Activated T-helper 2 cell treated with anti-CD3 and anti-CD28 coated beads, Interferon-gamma antibody, Interleukin-2, Interleukin-4, amounts not matched to agents 10 μg/mL and 5 μg/mL and 100 μg/mL, durations not matched to agents 14 hours and 24 hours and 36 hours (primary cell): ENCODE results near the gene AKR1D1. TPM values are rescaled to one million over a fixed set of nuclear protein-coding genes. Genes with fewer than 3 reads are reported as not detected.

Experiments used
- DNase-seq: peaks from one replicate; pipeline ENCODE4 v3.0.0; 2021; ENCODE audit warnings: low spot score
- H3K27ac Mint-ChIP-seq: one replicate; pipeline ENCODE4 v1.8.0; 2021; ENCODE audit warnings: mixed read lengths
- H3K27me3 Mint-ChIP-seq: one replicate; pipeline ENCODE4 v1.8.0; 2021; ENCODE audit warnings: low read depth, mixed read lengths
- H3K36me3 Mint-ChIP-seq: one replicate; pipeline ENCODE4 v1.8.0; 2021; ENCODE audit warnings: low read depth, mixed read lengths
- H3K4me1 Mint-ChIP-seq: one replicate; pipeline ENCODE4 v1.8.0; 2021; ENCODE audit warnings: low read depth, mixed read lengths
- H3K4me3 Mint-ChIP-seq: one replicate; pipeline ENCODE4 v1.8.0; 2021; ENCODE audit warnings: low read depth, mild to moderate bottlenecking, moderate library complexity, mixed read lengths
- H3K9me3 Mint-ChIP-seq: one replicate; pipeline ENCODE4 v1.8.0; 2021; ENCODE audit warnings: mixed read lengths
- intact Hi-C: fragments of 100-400 bp; cut with micrococcal nuclease; formaldehyde crosslinking; loops from one replicate; pipeline ENCODE4 v1.15.1; 2023
- total RNA-seq: library from RNA; stranded (reverse); gene quantifications from 2 replicates; pipeline ENCODE4 v1.2.3, GENCODE V29; 2022

The AKR1D1 gene
- total RNA-seq, 1 donor from 2014 or later, result not detected

DNA sequence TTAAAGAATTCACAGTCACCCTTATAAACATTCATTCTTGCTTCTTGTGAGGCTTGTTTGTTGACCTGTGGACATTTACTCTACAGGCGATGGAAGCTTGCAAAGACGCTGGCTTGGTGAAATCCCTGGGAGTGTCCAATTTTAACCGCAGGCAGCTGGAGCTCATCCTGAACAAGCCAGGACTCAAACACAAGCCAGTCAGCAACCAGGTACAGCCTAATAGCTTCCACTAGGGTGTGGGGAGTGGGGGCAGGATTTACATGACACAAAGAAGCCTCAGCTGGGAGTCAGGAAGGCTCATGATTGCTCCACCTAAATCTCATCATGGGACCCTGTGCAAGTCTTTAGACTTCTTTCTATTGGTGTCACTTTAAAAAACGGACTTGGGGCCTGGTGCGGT, 29.0 kb downstream of the AKR1D1 start:
- no peak overlapping the region for H3K27ac Mint-ChIP-seq
- no peak overlapping the region for H3K4me3 Mint-ChIP-seq
- H3K27me3 Mint-ChIP-seq, result peaks cover 2% of the 10 kb centered on the region
- no peaks in the 10 kb centered on the region for H3K36me3 Mint-ChIP-seq
- no peaks in the 10 kb centered on the region for H3K9me3 Mint-ChIP-seq
- intact Hi-C loops, result no loop called here
- DNase-seq, result no peak
- no peaks in the 10 kb centered on the region for H3K4me1 Mint-ChIP-seq

DNA sequence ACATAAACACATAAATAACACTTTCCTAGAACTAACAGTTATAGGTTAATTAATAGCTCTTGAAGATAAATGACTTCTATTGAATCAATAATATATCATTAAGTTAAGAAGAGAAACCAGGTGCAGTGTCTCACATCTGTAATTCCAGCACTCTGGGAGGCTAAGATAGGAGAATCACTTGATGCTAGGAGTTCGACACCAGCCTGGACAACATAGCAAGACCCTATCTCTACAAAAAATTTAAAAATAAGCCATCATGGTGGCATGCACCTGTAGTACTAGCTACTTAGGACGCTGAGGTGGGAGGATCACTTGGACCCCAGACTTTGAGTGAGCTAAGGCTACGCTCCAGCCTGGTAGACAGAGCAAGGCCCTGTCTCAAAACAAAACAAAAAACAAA, 38.8 kb downstream of the AKR1D1 start:
- H3K36me3 Mint-ChIP-seq, result no peaks in the 10 kb centered on the region
- H3K4me1 Mint-ChIP-seq, result no peaks in the 10 kb centered on the region
- intact Hi-C loops, result no loop called here

DNA sequence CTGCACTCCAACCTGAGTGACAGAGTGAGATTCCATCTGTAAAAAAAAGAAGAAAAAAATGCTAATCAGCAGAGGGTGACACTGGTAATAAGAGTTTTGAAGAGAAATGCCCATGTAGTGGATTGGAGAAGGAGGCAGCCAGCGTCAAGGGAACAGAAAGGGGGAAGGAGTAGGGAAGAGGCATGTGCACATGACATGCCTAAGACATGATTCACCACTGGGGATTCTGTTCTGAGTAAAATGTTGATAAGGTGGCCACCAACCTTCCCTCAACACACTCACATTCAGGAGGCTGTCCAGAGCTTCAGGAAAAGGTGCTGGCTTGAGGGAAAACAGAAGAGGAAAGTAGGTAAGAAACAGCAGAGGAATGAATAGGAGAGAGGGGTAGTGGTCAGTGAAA, 39.9 kb downstream of the AKR1D1 start:
- Mint-ChIP-seq H3K27ac (no peak overlapping the region), H3K9me3 (no peaks in the 10 kb centered on the region), H3K36me3 (no peaks in the 10 kb centered on the region), H3K4me1 (no peaks in the 10 kb centered on the region), H3K4me3 (no peak overlapping the region), H3K27me3 (peaks cover 5% of the 10 kb centered on the region)
- intact Hi-C loops, result no loop called here
- DNase-seq, result no peak

More for the DNA sequence above, 38.8 kb downstream of the AKR1D1 start:
- H3K27ac Mint-ChIP-seq, result no peak overlapping the region
- no peak for DNase-seq
- no peaks in the 10 kb centered on the region for H3K9me3 Mint-ChIP-seq
- H3K27me3 Mint-ChIP-seq, result peaks cover 7% of the 10 kb centered on the region
- H3K4me3 Mint-ChIP-seq, result no peak overlapping the region

DNA sequence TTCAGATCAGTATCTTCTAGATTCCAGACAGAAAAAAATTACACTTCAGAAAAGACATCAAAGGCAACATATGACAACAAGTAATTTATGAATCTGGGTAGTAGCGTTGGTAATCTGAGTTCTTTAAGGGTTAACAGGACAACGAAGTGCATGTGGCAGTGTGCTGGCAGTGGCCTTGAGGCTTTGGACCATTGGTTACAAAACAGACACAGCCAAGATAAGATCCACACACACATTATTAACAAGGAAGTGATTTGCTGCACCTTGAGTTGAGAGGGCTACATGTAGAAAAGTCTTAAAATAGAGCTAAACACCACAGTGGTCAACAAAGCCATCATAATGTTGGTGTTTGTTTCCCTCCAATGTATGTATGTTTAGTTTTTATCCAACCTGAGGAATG, 40.6 kb downstream of the AKR1D1 start:
- H3K27me3 Mint-ChIP-seq, result peaks cover 4% of the 10 kb centered on the region
- no peak for DNase-seq
- intact Hi-C loops, result no loop called here
- H3K4me1 Mint-ChIP-seq, result no peaks in the 10 kb centered on the region
- no peaks in the 10 kb centered on the region for H3K9me3 Mint-ChIP-seq
- no peaks in the 10 kb centered on the region for H3K36me3 Mint-ChIP-seq
- no peak overlapping the region for H3K4me3 Mint-ChIP-seq
- no peak overlapping the region for H3K27ac Mint-ChIP-seq

DNA sequence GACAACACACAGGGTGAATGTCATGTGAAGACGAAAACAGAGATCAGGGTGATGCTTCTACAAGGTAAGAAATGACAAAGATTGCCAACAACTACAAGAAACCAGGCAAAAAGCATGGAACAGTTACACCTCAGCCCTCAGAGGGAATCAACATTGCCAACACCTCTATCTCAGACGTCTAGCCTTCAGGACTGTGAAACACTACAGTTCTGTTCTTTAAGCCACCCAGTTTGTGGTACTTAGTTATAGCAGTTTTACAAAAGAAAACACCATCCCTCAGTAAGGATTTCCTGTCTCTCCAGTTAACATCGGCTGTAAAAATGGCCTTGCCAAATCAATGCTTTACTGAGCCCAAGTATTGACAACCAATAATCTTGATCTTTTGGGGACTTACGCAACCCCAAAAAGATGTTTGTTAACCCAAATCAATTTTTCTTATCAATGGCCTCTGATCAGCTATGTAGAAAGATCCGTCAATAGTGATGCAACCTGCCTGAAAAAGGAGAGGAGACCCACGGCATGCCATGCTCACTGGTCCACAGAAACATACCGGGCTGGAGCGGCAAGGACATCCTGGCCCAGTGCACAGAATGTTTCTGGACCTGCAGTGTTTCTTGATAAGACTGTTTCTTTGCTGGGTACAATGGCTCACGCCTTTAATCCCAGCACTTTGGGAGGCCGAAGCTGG, 44.0 kb downstream of the AKR1D1 start:
- Mint-ChIP-seq H3K36me3 (no peaks in the 10 kb centered on the region), H3K9me3 (no peaks in the 10 kb centered on the region), H3K4me1 (no peaks in the 10 kb centered on the region), H3K27me3 (peaks cover 6% of the 10 kb centered on the region), H3K4me3 (no peak overlapping the region), H3K27ac (no peak overlapping the region)
- DNase-seq, result no peak
- intact Hi-C loops, result no loop called here

DNA sequence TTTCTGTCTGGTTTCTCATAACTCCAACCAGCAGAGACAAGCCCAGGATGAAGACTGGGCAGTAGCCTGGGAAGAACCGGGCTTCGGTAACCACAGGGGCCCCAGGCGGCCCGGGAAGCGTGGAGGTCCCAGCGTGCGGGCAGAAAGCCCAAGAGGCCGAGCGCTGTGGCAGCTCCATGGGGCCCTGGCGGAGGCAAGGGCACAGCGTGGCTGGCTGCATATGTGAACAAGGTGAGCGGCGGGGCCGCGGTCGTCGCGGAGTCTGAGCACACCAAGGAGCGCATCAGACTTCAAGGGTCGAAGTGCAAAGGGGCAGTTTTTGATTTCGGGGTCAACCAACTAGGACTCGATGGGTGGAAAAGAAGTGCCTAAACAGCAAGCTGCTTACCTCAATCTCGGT, 45.9 kb downstream of the AKR1D1 start:
- Mint-ChIP-seq H3K4me1 (no peaks in the 10 kb centered on the region), H3K27me3 (peaks cover 2% of the 10 kb centered on the region), H3K4me3 (no peak overlapping the region), H3K9me3 (no peaks in the 10 kb centered on the region), H3K27ac (no peak overlapping the region), H3K36me3 (no peaks in the 10 kb centered on the region)
- no peak for DNase-seq
- intact Hi-C loops, result no loop called here

DNA sequence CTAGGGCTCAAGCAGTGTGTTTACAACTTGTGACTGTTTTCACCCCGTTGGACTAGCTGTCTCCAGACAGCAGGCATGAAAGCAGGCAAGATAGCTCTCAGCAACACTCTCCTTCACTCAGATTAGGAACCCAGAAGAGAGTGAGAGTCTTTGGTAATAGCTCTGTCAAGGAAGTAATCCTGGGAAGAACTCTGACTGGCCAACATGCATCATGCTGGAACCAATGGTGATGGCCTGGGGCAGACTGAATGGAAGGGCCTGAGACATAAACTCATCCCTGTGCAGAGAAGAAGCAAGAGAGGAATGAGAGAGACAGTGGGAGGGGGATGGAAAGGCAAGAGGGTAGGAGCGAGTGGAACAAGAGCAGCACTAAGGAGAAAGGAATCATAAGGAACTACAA, 48.9 kb downstream of the AKR1D1 start:
- no peaks in the 10 kb centered on the region for H3K36me3 Mint-ChIP-seq
- H3K4me1 Mint-ChIP-seq, result no peaks in the 10 kb centered on the region
- no peak for DNase-seq
- peaks cover 2% of the 10 kb centered on the region for H3K27me3 Mint-ChIP-seq
- no peak overlapping the region for H3K27ac Mint-ChIP-seq
- intact Hi-C loops, result no loop called here
- H3K9me3 Mint-ChIP-seq, result no peaks in the 10 kb centered on the region
- H3K4me3 Mint-ChIP-seq, result no peak overlapping the region

DNA sequence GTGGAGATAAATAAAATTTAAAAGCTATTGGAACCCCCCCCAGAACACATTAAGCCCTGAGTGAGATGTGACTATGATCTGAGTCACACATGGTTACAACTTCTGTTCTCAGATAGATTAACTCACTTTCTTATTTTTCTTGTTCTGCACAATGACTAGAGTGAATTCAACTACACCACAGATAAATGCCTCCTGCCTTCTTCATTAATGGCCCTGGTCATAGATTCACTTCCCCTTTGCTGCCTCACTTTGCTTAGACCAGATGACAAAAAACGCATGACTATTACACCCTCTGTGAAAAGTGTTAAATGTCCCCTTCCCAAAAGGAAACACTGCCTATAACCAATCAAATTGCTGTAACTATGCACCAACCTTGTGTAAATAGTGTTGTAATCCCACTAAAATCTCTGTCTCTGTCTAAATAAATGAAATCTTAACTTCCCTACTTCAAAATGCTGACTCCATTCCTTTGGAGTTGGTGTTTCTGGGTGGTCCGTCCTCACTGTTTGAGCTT, 49.4 kb downstream of the AKR1D1 start:
- H3K4me1 Mint-ChIP-seq, result no peaks in the 10 kb centered on the region
- no peak for DNase-seq
- intact Hi-C loops, result no loop called here
- H3K36me3 Mint-ChIP-seq, result no peaks in the 10 kb centered on the region
- no peaks in the 10 kb centered on the region for H3K9me3 Mint-ChIP-seq
- peaks cover 2% of the 10 kb centered on the region for H3K27me3 Mint-ChIP-seq
- H3K4me3 Mint-ChIP-seq, result no peak overlapping the region
- no peak overlapping the region for H3K27ac Mint-ChIP-seq

DNA sequence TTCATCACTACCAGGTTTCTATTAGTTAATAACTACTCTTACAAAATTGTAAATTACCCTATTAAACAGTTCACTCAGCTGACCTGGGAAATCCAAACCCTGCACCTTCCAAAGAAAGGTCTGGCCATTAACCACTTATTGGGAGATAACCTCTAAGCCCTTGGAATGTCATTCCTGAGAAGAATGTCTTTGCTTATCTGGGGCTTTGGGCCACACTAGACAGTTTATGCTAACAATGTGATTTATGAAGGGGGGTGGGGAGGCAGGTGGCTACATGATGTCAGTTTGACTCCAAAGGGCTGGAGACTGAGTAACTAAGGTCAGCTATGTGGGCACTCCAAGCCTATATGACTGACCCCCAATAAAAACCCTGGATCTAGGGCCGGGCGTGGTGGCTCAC, 50.7 kb downstream of the AKR1D1 start:
- H3K27ac Mint-ChIP-seq, result no peak overlapping the region
- H3K4me3 Mint-ChIP-seq, result no peak overlapping the region
- H3K27me3 Mint-ChIP-seq, result peaks cover 2% of the 10 kb centered on the region
- H3K4me1 Mint-ChIP-seq, result no peaks in the 10 kb centered on the region
- DNase-seq, result no peak
- no peaks in the 10 kb centered on the region for H3K9me3 Mint-ChIP-seq
- H3K36me3 Mint-ChIP-seq, result no peaks in the 10 kb centered on the region
- intact Hi-C loops, result no loop called here

DNA sequence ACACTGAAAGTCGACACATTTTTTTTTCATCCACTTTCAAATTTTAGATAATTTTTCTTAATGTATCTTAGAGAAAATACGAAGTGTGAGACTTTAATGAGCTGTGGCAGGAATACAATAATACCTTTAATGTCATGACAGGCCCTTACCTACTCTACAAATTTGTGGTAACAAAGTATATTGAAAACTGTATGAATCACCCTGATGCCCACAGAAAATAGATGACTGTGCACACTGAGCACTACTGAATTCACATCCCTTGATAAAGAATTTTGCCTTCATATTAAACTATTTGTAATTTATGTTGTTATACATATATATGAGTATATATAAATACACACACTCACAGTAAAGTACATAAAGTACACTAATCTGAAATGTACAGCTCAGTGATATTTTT, 51.7 kb downstream of the AKR1D1 start:
- no peaks in the 10 kb centered on the region for H3K9me3 Mint-ChIP-seq
- H3K4me1 Mint-ChIP-seq, result no peaks in the 10 kb centered on the region
- no peak overlapping the region for H3K4me3 Mint-ChIP-seq
- no peaks in the 10 kb centered on the region for H3K36me3 Mint-ChIP-seq
- H3K27ac Mint-ChIP-seq, result no peak overlapping the region
- intact Hi-C loops, result no loop called here
- DNase-seq, result no peak
- H3K27me3 Mint-ChIP-seq, result peaks cover 2% of the 10 kb centered on the region

DNA sequence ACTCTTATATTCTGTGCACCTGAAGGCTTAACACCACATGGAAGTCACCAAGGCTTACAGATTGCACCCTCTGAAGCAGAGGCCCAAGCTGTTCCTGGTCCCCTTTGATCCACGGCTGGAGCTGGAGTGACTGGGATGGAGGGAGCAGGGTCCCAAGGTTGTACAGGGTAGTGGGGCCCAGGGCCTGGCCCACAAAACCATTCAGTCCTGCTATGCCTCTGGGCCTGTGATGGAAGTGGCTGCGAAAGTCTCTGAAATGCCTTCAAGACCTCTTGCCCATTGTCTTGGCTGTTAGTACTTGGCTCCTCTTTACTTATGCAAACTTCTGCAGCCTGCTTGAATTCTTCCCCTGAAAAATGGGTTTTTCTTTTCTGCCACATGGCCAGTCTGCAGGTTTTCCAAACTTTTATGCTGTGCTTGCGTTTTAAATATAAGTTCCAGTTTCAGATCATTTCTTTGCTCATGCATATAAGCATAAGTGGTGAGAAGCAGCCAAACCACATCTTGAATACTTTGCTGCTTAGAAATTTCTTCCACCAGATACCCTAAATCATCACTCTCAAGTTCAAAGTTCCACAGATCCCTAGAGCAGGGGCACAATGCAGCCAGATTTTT, 53.4 kb downstream of the AKR1D1 start:
- intact Hi-C loops, result no loop called here
- Mint-ChIP-seq H3K27ac (no peak overlapping the region), H3K9me3 (no peaks in the 10 kb centered on the region), H3K4me1 (no peaks in the 10 kb centered on the region), H3K4me3 (no peak overlapping the region), H3K36me3 (no peaks in the 10 kb centered on the region), H3K27me3 (peaks cover 2% of the 10 kb centered on the region)
- DNase-seq, result no peak

DNA sequence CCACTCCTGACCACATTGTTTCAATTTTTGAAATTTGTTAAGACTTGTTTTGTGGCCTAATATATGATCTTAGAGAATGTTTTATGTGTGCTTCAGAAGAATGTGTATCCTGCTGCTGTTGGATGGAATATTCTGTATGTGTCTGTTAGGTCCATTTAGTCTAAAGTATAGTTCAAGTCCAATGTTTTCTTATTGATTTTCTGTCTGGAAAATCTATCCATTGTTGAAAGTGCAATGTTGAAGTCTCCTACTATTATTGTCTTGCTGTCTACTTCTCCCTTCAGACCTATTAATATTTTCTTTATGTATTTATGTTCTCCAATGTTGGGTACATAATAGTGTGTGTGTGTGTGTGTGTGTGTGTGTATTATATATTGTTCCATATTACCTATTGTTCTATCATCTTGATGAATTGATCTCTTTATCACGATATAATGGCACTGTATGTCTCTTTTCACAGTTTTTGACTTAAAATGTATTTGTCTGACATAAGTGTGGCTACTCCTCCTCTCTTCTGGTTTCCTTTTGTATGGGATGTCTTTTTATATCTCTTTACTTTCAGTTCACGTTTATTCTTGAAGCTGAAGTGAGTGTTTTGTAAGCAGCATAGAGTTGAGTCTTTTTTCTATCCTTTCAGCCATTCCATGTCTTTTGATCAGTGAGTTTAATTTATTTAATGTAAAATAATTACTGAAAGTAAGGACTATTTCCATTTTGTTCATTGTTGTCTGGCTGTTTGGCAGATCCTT, 61.3 kb downstream of the AKR1D1 start:
- H3K9me3 Mint-ChIP-seq, result no peaks in the 10 kb centered on the region
- intact Hi-C loops, result no loop called here
- H3K27me3 Mint-ChIP-seq, result peaks cover 5% of the 10 kb centered on the region
- H3K36me3 Mint-ChIP-seq, result no peaks in the 10 kb centered on the region
- no peaks in the 10 kb centered on the region for H3K4me1 Mint-ChIP-seq
- H3K27ac Mint-ChIP-seq, result no peak overlapping the region
- DNase-seq, result no peak
- no peak overlapping the region for H3K4me3 Mint-ChIP-seq

DNA sequence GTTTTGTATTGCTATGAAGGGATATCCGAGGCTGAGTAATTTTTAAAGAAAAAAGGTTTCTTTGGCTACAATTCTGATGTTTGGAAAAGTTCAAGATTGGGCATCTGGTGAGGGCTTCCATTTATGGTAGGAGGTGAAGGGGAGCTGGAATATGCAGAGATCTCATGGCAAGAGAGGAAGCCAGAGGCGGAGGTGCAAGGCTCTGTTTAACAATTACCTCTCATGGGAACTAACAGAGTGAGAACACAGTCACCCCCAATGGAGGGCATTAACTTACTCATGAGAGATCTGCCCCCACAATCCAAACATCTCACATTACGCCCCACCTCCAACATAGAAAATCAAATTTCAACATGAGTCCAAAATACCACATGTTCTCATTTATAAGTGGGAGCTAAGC, 62.0 kb downstream of the AKR1D1 start:
- Mint-ChIP-seq H3K27me3 (peaks cover 5% of the 10 kb centered on the region), H3K36me3 (no peaks in the 10 kb centered on the region), H3K9me3 (no peaks in the 10 kb centered on the region), H3K4me1 (no peaks in the 10 kb centered on the region), H3K27ac (no peak overlapping the region), H3K4me3 (no peak overlapping the region)
- no peak for DNase-seq
- intact Hi-C loops, result no loop called here
